ENCODE data around the gene GJD4.

The GJD4 gene

GRCh38 chr10:35605191-35605590 lies at the start of gene GJD4:
Gene GJD4 (plus strand): TSS chr10:35605341. CDS start chr10:35605568, 227 bp downstream.
- no peak for DNase-seq

- DNase-seq, result no peak
Observed at GRCh38 chr10:35555962-35556930, 48.9 kb upstream of the GJD4 start.

- DNase-seq, result no peak
Observed at GRCh38 chr10:35558276-35558675, 46.9 kb upstream of the GJD4 start.

- DNase-seq, result no peak
Observed at GRCh38 chr10:35559416-35559815, 45.7 kb upstream of the GJD4 start.

GRCh38 chr10:35561715-35562114 lies 43.4 kb upstream of the GJD4 start:
- DNase-seq, result no peak

- no peak for DNase-seq
Observed at GRCh38 chr10:35562427-35562826, 42.7 kb upstream of the GJD4 start.

GRCh38 chr10:35563261-35563891 lies 41.8 kb upstream of the GJD4 start:
- peak; percentile 6 for DNase-seq

GRCh38 chr10:35564341-35564968 lies 40.7 kb upstream of the GJD4 start:
- DNase-seq, result no peak

- DNase-seq, result no peak
Observed at GRCh38 chr10:35565602-35566081, 39.5 kb upstream of the GJD4 start.

- DNase-seq, result no peak
Observed at GRCh38 chr10:35567951-35568350, 37.2 kb upstream of the GJD4 start.

GRCh38 chr10:35568483-35569015 lies 36.6 kb upstream of the GJD4 start:
- no peak for DNase-seq

GRCh38 chr10:35569111-35569707 lies 35.9 kb upstream of the GJD4 start:
- no peak for DNase-seq

GRCh38 chr10:35569836-35570235 lies 35.3 kb upstream of the GJD4 start:
- no peak for DNase-seq

GRCh38 chr10:35570397-35570796 lies 34.7 kb upstream of the GJD4 start:
- no peak for DNase-seq

GRCh38 chr10:35572583-35572982 lies 32.6 kb upstream of the GJD4 start:
- DNase-seq, result no peak

- DNase-seq, result no peak
Observed at GRCh38 chr10:35573796-35574195, 31.3 kb upstream of the GJD4 start.

- no peak for DNase-seq
Observed at GRCh38 chr10:35574924-35575352, 30.2 kb upstream of the GJD4 start.

GRCh38 chr10:35575640-35576039 lies 29.5 kb upstream of the GJD4 start:
- DNase-seq, result no peak

GRCh38 chr10:35576730-35577129 lies 28.4 kb upstream of the GJD4 start:
- no peak for DNase-seq

- no peak for DNase-seq
Observed at GRCh38 chr10:35577926-35578617, 27.1 kb upstream of the GJD4 start.

GRCh38 chr10:35578618-35578956 lies 26.6 kb upstream of the GJD4 start:
- no peak for DNase-seq

- no peak for DNase-seq
Observed at GRCh38 chr10:35579116-35579515, 26.0 kb upstream of the GJD4 start.

All from DMS153 (cell line).